DOHH2 (cell line): ENCODE measurements around the gene RPS2.

Experiments used
- H3F3A ChIP-seq: fragments of 200-600 bp; sonication (generic), shearing (Covaris generic); 2 replicates; pipeline ENCODE4 v1.6.0; 2016; ENCODE audit warnings: antibody characterized with exemption, mild to moderate bottlenecking; ENCODE audit not compliant: control insufficient read depth, insufficient read depth
- H3K27ac ChIP-seq: fragments of 200-600 bp; sonication (generic); 2 replicates; pipeline ENCODE4 v1.5.1; 2014; ENCODE audit warnings: low read depth, mild to moderate bottlenecking, low read length, moderate library complexity
- H3K27me3 ChIP-seq: fragments of 200-600 bp; sonication (generic); 2 replicates; pipeline ENCODE4 v1.6.1; 2014; ENCODE audit warnings: mild to moderate bottlenecking, low read length, mixed read lengths; ENCODE audit not compliant: control insufficient read depth
- H3K36me3 ChIP-seq: fragments of 200-600 bp; sonication (generic); 2 replicates; pipeline ENCODE4 v1.6.1; 2014; ENCODE audit warnings: mild to moderate bottlenecking, low read length, moderate library complexity, mixed read lengths; ENCODE audit not compliant: control insufficient read depth
- H3K4me1 ChIP-seq: fragments of 200-600 bp; sonication (generic); 2 replicates; pipeline ENCODE4 v1.6.1; 2014; ENCODE audit warnings: mild to moderate bottlenecking, low read length, mixed read lengths; ENCODE audit not compliant: control insufficient read depth
- H3K4me2 ChIP-seq: fragments of 200-600 bp; sonication (generic); 2 replicates; pipeline ENCODE4 v1.6.0; 2014; ENCODE audit warnings: mild to moderate bottlenecking, low read length, moderate library complexity
- H3K4me3 ChIP-seq: fragments of 200-600 bp; sonication (generic); 2 replicates; pipeline ENCODE4 v1.5.1; 2014; ENCODE audit warnings: mild to moderate bottlenecking, low read length, mixed read lengths
- H3K79me2 ChIP-seq: fragments of 200-600 bp; sonication (generic); 2 replicates; pipeline ENCODE4 v1.6.1; 2014; ENCODE audit warnings: mild to moderate bottlenecking, low read length, mixed read lengths; ENCODE audit not compliant: control insufficient read depth
- H3K9me2 ChIP-seq: fragments of 200-600 bp; sonication (generic); replicated peaks from 2 replicates; pipeline ENCODE4 v1.6.1; 2014; ENCODE audit warnings: mild to moderate bottlenecking, low read length, mixed read lengths; ENCODE audit not compliant: control insufficient read depth
- H3K9me3 ChIP-seq: fragments of 200-600 bp; sonication (generic); 2 replicates; pipeline ENCODE4 v1.6.1; 2014; ENCODE audit warnings: antibody characterized with exemption, low read length, mixed read lengths; ENCODE audit not compliant: control insufficient read depth, insufficient read depth
- H4K20me1 ChIP-seq: fragments of 200-600 bp; sonication (generic); 2 replicates; pipeline ENCODE4 v1.6.0; 2014; ENCODE audit warnings: low read depth, mild to moderate bottlenecking, antibody characterized with exemption, low read length, moderate library complexity; ENCODE audit not compliant: control insufficient read depth, insufficient read depth
- CTCF ChIP-seq: fragments of 200-600 bp; sonication (generic); IDR thresholded peaks from one replicate; pipeline ENCODE4 v1.5.1; 2014; ENCODE audit warnings: antibody characterized with exemption, mild to moderate bottlenecking, low read depth, low read length; ENCODE audit not compliant: poor library complexity, severe bottlenecking
- EZH2phosphoT487 ChIP-seq: fragments of 200-600 bp; sonication (generic); IDR thresholded peaks from 2 replicates; pipeline ENCODE4 v1.6.1; 2017; ENCODE audit warnings: borderline replicate concordance, mild to moderate bottlenecking, antibody characterized with exemption, low read length, moderate library complexity, mixed read lengths

RPS2 gene

DNA sequence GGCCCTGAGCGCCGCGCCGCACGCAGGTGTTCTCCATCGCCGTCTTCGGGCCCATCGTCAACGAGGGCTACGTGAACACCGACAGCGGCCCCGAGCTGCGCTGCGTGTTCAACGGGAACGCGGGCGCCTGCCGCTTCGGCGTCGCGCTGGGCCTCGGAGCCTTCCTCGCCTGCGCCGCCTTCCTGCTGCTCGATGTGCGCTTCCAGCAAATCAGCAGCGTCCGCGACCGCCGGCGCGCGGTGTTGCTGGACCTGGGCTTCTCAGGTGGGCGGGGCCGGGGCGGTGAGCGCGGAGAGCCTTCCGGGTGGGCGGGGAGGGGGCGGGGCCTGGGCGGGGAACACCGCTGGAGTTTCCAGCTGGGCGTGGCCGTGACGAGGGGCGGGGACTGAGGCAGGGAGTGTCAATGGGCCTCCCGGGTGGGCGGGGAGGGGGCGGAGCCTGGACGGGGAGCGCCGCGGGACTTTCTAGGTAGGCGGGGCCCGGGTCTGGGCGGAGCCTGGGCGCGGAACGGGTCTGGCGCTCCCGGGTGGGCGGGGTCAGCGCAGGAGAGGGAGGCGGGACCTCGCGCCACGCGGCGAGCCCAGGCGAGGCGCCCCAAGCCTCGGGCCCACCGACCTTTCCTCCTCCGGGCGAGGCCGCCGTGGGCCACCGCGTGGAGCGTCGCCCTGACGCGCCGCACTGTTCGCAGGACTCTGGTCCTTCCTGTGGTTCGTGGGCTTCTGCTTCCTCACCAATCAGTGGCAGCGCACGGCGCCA lies 27.5 kb upstream of the RPS2 start:
- Histone ChIP-seq H3K79me2 (no peaks in the 10 kb centered on the region), H3K9me2 (no peaks in the 10 kb centered on the region), H4K20me1 (no peaks in the 10 kb centered on the region), H3K4me2 (peak overlapping the region; percentile 100), H3K4me3 (peak overlapping the region; percentile 93), H3F3A (peaks cover 40% of the 10 kb centered on the region), H3K4me1 (peaks cover 44% of the 10 kb centered on the region), H3K9me3 (peaks cover 5% of the 10 kb centered on the region; the same call in 1 of the 2 replicates), H3K27me3 (peaks cover 19% of the 10 kb centered on the region), H3K27ac (peak overlapping the region; percentile 77), H3K36me3 (peaks cover 21% of the 10 kb centered on the region)
- TF ChIP-seq EZH2phosphoT487 (no peak), CTCF (no peak)

GRCh38 chr16:1991588-1991947 lies 26.9 kb upstream of the RPS2 start:
- H3K4me3 ChIP-seq, result peak overlapping the region; percentile 93
- peaks cover 5% of the 10 kb centered on the region; the same call in 1 of the 2 replicates for H3K9me3 ChIP-seq
- no peaks in the 10 kb centered on the region for H3K9me2 ChIP-seq
- peak overlapping the region; percentile 77 for H3K27ac ChIP-seq
- peaks cover 44% of the 10 kb centered on the region for H3K4me1 ChIP-seq
- peaks cover 40% of the 10 kb centered on the region for H3F3A ChIP-seq
- H3K79me2 ChIP-seq, result no peaks in the 10 kb centered on the region
- TF ChIP-seq CTCF (no peak), EZH2phosphoT487 (no peak)
- H3K36me3 ChIP-seq, result peaks cover 21% of the 10 kb centered on the region
- H4K20me1 ChIP-seq, result no peaks in the 10 kb centered on the region
- H3K27me3 ChIP-seq, result peaks cover 19% of the 10 kb centered on the region
- H3K4me2 ChIP-seq, result peak overlapping the region; percentile 100

GRCh38 chr16:1991135-1991551 lies 26.5 kb upstream of the RPS2 start:
- Histone ChIP-seq H3F3A (peaks cover 38% of the 10 kb centered on the region), H3K9me2 (no peaks in the 10 kb centered on the region), H4K20me1 (no peaks in the 10 kb centered on the region), H3K9me3 (peaks cover 5% of the 10 kb centered on the region; the same call in 1 of the 2 replicates), H3K27ac (peak overlapping the region; percentile 77), H3K4me1 (peaks cover 44% of the 10 kb centered on the region), H3K4me2 (peak overlapping the region; percentile 100), H3K4me3 (peak overlapping the region; percentile 93), H3K36me3 (peaks cover 24% of the 10 kb centered on the region), H3K27me3 (peaks cover 19% of the 10 kb centered on the region), H3K79me2 (no peaks in the 10 kb centered on the region)
- TF ChIP-seq CTCF, result no peak
